ENCODE results near the gene AIG1.

Gene AIG1

DNA sequence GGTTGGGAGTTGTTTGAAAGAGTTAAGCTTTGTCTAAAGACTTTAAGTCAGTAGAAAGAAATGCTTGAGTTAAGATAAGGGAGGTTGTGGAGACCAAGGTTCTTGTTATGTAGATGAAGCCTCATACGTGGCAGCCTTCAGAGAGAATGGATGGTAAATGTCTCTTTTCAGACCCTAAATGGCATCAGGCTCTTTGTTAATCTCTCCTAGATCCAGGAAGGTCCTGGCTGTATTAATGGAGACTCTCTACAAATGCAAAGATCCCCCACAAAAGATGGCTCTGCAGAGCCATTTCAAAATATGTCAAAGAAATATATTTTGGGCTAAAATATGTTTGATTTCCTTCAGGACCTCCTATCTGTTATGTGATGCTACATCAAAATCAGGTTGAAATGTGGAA is 228.2 kb downstream of the AIG1 start:
- no peak overlapping the region for H3K27ac ChIP-seq (ENCODE audit: insufficient read depth in 1 of 2, low read depth in 1 of 2, low read length in 2 of 2, poor library complexity in 1 of 2, severe bottlenecking in 2 of 2)
- H3K9me3 ChIP-seq (ENCODE audit: control extremely low read depth in 1 of 5, control insufficient read depth in 4 of 5, insufficient read depth in 2 of 5, low read depth in 1 of 5, low read length in 4 of 5): no peaks in the 10 kb centered on the region
- POLR2A ChIA-PET: no interaction called here
- no peaks in the 10 kb centered on the region for H3K4me1 ChIP-seq (ENCODE audit: control extremely low read depth in 1 of 4, control insufficient read depth in 4 of 4, insufficient read depth in 4 of 4, low read length in 3 of 4)
- WGBS (ENCODE audit: insufficient coverage): no CpG with 5 or more reads among the region's 1 CpG
- DNase-seq: no peak
- H3K4me3 ChIP-seq (ENCODE audit: control insufficient read depth in 1 of 7, extremely low read depth in 1 of 7, insufficient read depth in 4 of 7, low read depth in 2 of 7, low read length in 6 of 7): no peak overlapping the region
- no peaks in the 10 kb centered on the region for H3K36me3 ChIP-seq (ENCODE audit: control insufficient read depth in 4 of 4, insufficient read depth in 4 of 4, low read length in 3 of 4)
- H3K27me3 ChIP-seq (replicated peaks in 2 of 5; ENCODE audit: control insufficient read depth in 4 of 5, insufficient read depth in 5 of 5, low read length in 4 of 5): no peaks in the 10 kb centered on the region
- CTCF ChIA-PET: no interaction called here

DNA sequence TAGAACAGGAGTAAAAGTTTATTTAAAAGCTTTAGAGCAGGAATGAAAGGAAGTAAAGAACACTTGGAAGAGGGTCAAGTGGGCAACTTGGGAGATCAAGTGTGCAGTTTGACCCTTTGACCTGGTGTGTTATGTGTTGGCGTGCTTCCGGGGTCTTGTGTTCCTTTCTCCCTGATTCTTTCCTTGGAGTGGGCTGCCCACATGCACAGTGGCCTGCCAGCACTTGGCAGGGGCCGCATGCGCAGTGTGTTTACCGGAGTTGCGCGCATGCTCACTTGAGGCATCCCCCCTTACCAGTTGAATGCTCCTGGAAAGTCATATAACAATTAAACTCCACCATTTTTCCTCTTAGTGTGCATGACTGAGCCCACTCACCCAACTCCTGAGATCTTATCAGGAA is 229.5 kb downstream of the AIG1 start:
- CTCF ChIA-PET: interaction anchor here (0.9 kb wide), 1 partner anchor 15 kb away, joined by 5 read pairs; no protein-coding TSS in a partner anchor
- WGBS (ENCODE audit: insufficient coverage): 98% methylated on average over 7 of the region's 7 CpGs

GRCh38 chr6:143293523-143293922 is 232.8 kb downstream of the AIG1 start:
- Histone ChIP-seq H3K9me3 (ENCODE audit: control extremely low read depth in 1 of 5, control insufficient read depth in 4 of 5, insufficient read depth in 2 of 5, low read depth in 1 of 5, low read length in 4 of 5) (no peaks in the 10 kb centered on the region), H3K4me3 (ENCODE audit: control insufficient read depth in 1 of 7, extremely low read depth in 1 of 7, insufficient read depth in 4 of 7, low read depth in 2 of 7, low read length in 6 of 7) (no peak overlapping the region), H3K4me1 (ENCODE audit: control extremely low read depth in 1 of 4, control insufficient read depth in 4 of 4, insufficient read depth in 4 of 4, low read length in 3 of 4) (no peaks in the 10 kb centered on the region), H3K27ac (ENCODE audit: insufficient read depth in 1 of 2, low read depth in 1 of 2, low read length in 2 of 2, poor library complexity in 1 of 2, severe bottlenecking in 2 of 2) (no peak overlapping the region), H3K27me3 (replicated peaks in 2 of 5; ENCODE audit: control insufficient read depth in 4 of 5, insufficient read depth in 5 of 5, low read length in 4 of 5) (no peaks in the 10 kb centered on the region), H3K36me3 (ENCODE audit: control insufficient read depth in 4 of 4, insufficient read depth in 4 of 4, low read length in 3 of 4) (no peaks in the 10 kb centered on the region)
- ChIA-PET POLR2A (no interaction called here), CTCF (no interaction called here)
- DNase-seq: no peak

More for the DNA sequence above, 229.5 kb downstream of the AIG1 start:
- no peaks in the 10 kb centered on the region for H3K9me3 ChIP-seq (ENCODE audit: control extremely low read depth in 1 of 5, control insufficient read depth in 4 of 5, insufficient read depth in 2 of 5, low read depth in 1 of 5, low read length in 4 of 5)
- no peaks in the 10 kb centered on the region for H3K27me3 ChIP-seq (replicated peaks in 2 of 5; ENCODE audit: control insufficient read depth in 4 of 5, insufficient read depth in 5 of 5, low read length in 4 of 5)
- no peak for DNase-seq
- H3K4me3 ChIP-seq (ENCODE audit: control insufficient read depth in 1 of 7, extremely low read depth in 1 of 7, insufficient read depth in 4 of 7, low read depth in 2 of 7, low read length in 6 of 7): no peak overlapping the region
- H3K4me1 ChIP-seq (ENCODE audit: control extremely low read depth in 1 of 4, control insufficient read depth in 4 of 4, insufficient read depth in 4 of 4, low read length in 3 of 4): no peaks in the 10 kb centered on the region
- POLR2A ChIA-PET: no interaction called here
- no peaks in the 10 kb centered on the region for H3K36me3 ChIP-seq (ENCODE audit: control insufficient read depth in 4 of 4, insufficient read depth in 4 of 4, low read length in 3 of 4)
- H3K27ac ChIP-seq (ENCODE audit: insufficient read depth in 1 of 2, low read depth in 1 of 2, low read length in 2 of 2, poor library complexity in 1 of 2, severe bottlenecking in 2 of 2): no peak overlapping the region

DNA sequence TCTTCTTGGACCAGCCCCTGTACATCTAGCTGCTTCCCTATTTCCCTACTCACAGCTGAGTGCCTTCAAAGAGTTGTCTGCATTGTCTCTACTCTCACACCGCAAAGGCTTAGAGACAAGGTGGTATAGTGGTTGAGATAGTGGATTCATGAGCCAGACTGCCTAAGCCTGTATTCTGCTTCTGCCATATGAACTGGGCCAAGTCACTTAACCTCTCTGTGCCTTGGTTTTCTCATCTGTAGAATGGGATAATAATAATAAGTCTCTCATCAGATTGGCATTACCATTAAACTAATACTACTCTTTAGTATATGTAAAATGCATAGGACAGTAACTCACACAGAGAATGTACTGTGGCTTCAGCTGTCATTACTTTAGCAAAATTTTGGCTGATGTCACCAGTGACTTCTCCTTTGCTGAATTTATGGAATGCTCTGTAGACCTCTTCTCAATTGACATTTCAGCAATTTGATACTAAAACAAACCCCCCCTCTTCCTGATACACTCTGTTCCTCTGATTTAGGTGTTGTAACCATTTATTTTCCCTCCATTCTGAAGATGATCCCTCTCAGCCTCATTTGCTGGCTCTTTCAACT is 233.7 kb downstream of the AIG1 start:
- Histone ChIP-seq H3K36me3 (ENCODE audit: control insufficient read depth in 4 of 4, insufficient read depth in 4 of 4, low read length in 3 of 4) (no peaks in the 10 kb centered on the region), H3K4me1 (ENCODE audit: control extremely low read depth in 1 of 4, control insufficient read depth in 4 of 4, insufficient read depth in 4 of 4, low read length in 3 of 4) (no peaks in the 10 kb centered on the region), H3K27me3 (replicated peaks in 2 of 5; ENCODE audit: control insufficient read depth in 4 of 5, insufficient read depth in 5 of 5, low read length in 4 of 5) (no peaks in the 10 kb centered on the region), H3K4me3 (ENCODE audit: control insufficient read depth in 1 of 7, extremely low read depth in 1 of 7, insufficient read depth in 4 of 7, low read depth in 2 of 7, low read length in 6 of 7) (no peak overlapping the region), H3K9me3 (ENCODE audit: control extremely low read depth in 1 of 5, control insufficient read depth in 4 of 5, insufficient read depth in 2 of 5, low read depth in 1 of 5, low read length in 4 of 5) (no peaks in the 10 kb centered on the region), H3K27ac (ENCODE audit: insufficient read depth in 1 of 2, low read depth in 1 of 2, low read length in 2 of 2, poor library complexity in 1 of 2, severe bottlenecking in 2 of 2) (no peak overlapping the region)
- DNase-seq: no peak
- ChIA-PET POLR2A (no interaction called here), CTCF (no interaction called here)
- no CpG with 5 or more reads among the region's 1 CpG for WGBS (ENCODE audit: insufficient coverage)

- no peak overlapping the region for H3K4me3 ChIP-seq (ENCODE audit: control insufficient read depth in 1 of 7, extremely low read depth in 1 of 7, insufficient read depth in 4 of 7, low read depth in 2 of 7, low read length in 6 of 7)
- 100% methylated on average over 2 of the region's 3 CpGs for WGBS (ENCODE audit: insufficient coverage)
- H3K36me3 ChIP-seq (ENCODE audit: control insufficient read depth in 4 of 4, insufficient read depth in 4 of 4, low read length in 3 of 4): no peaks in the 10 kb centered on the region
- no peaks in the 10 kb centered on the region for H3K27me3 ChIP-seq (replicated peaks in 2 of 5; ENCODE audit: control insufficient read depth in 4 of 5, insufficient read depth in 5 of 5, low read length in 4 of 5)
- ChIA-PET CTCF (no interaction called here), POLR2A (no interaction called here)
- no peak overlapping the region for H3K27ac ChIP-seq (ENCODE audit: insufficient read depth in 1 of 2, low read depth in 1 of 2, low read length in 2 of 2, poor library complexity in 1 of 2, severe bottlenecking in 2 of 2)
- H3K9me3 ChIP-seq (ENCODE audit: control extremely low read depth in 1 of 5, control insufficient read depth in 4 of 5, insufficient read depth in 2 of 5, low read depth in 1 of 5, low read length in 4 of 5): no peaks in the 10 kb centered on the region
- DNase-seq: no peak
- no peaks in the 10 kb centered on the region for H3K4me1 ChIP-seq (ENCODE audit: control extremely low read depth in 1 of 4, control insufficient read depth in 4 of 4, insufficient read depth in 4 of 4, low read length in 3 of 4)
Observed at GRCh38 chr6:143295932-143296331, 235.2 kb downstream of the AIG1 start.

- ChIA-PET POLR2A (no interaction called here), CTCF (interaction anchor here (0.7 kb wide), 1 partner anchor 171 kb away, joined by 3 read pairs; no protein-coding TSS in a partner anchor)
- H3K4me1 ChIP-seq (ENCODE audit: control extremely low read depth in 1 of 4, control insufficient read depth in 4 of 4, insufficient read depth in 4 of 4, low read length in 3 of 4): no peaks in the 10 kb centered on the region
- no peaks in the 10 kb centered on the region for H3K9me3 ChIP-seq (ENCODE audit: control extremely low read depth in 1 of 5, control insufficient read depth in 4 of 5, insufficient read depth in 2 of 5, low read depth in 1 of 5, low read length in 4 of 5)
- no peaks in the 10 kb centered on the region for H3K27me3 ChIP-seq (replicated peaks in 2 of 5; ENCODE audit: control insufficient read depth in 4 of 5, insufficient read depth in 5 of 5, low read length in 4 of 5)
- DNase-seq: no peak
- no peaks in the 10 kb centered on the region for H3K36me3 ChIP-seq (ENCODE audit: control insufficient read depth in 4 of 4, insufficient read depth in 4 of 4, low read length in 3 of 4)
- no peak overlapping the region for H3K4me3 ChIP-seq (ENCODE audit: control insufficient read depth in 1 of 7, extremely low read depth in 1 of 7, insufficient read depth in 4 of 7, low read depth in 2 of 7, low read length in 6 of 7)
- no peak overlapping the region for H3K27ac ChIP-seq (ENCODE audit: insufficient read depth in 1 of 2, low read depth in 1 of 2, low read length in 2 of 2, poor library complexity in 1 of 2, severe bottlenecking in 2 of 2)
- 100% methylated on average over 1 of the region's 1 CpG for WGBS (ENCODE audit: insufficient coverage)
Observed at GRCh38 chr6:143298071-143298470, 237.4 kb downstream of the AIG1 start.

DNA sequence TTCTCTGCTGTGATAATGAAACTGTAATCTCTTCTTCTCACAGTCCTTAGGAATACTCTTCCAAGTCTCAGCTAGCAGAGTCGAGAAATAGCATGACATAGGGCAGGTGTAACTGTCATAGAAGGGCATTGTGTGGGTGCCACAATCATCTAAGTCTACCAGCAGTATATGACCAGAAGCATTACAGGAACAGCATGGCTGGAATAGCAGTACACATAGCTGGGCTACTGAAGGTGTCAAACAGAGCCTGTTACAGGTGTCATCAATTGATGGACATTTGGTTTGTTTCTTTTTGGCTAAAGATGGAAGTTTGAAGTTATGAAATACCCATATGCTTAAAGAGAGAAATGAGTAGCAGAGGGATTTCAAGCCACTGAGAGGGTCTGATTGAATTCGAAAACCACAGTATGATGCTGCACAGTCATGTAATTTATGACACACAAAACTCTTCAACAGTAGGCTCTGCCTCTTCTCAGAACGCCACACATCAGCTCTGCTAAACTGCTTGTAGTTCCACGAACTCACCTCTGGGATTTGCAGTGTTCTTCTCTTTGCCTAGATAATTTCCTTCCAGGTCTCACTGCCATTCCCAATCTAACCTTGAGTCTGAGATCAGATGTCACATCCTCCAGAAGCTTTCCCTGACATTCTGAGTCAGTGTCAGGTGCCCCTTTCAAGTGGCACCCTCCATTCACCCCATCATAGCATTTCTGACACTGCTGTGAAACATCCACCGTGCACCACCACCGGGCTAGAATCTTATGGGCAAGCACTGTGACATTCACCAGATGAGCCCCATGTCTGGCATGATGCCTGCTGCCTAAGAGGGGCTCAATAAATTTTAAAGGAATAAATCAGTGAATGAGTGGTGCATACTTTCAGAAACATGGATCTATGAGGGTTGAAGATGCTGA is 238.8 kb downstream of the AIG1 start:
- WGBS (ENCODE audit: insufficient coverage): 85% methylated on average over 4 of the region's 6 CpGs
- no peaks in the 10 kb centered on the region for H3K9me3 ChIP-seq (ENCODE audit: control extremely low read depth in 1 of 5, control insufficient read depth in 4 of 5, insufficient read depth in 2 of 5, low read depth in 1 of 5, low read length in 4 of 5)
- H3K36me3 ChIP-seq (ENCODE audit: control insufficient read depth in 4 of 4, insufficient read depth in 4 of 4, low read length in 3 of 4): no peaks in the 10 kb centered on the region
- H3K27me3 ChIP-seq (replicated peaks in 2 of 5; ENCODE audit: control insufficient read depth in 4 of 5, insufficient read depth in 5 of 5, low read length in 4 of 5): no peaks in the 10 kb centered on the region
- CTCF ChIA-PET: interaction anchor here (1.2 kb wide), 1 partner anchor 825 kb away, joined by 3 read pairs; no protein-coding TSS in a partner anchor
- H3K4me1 ChIP-seq (ENCODE audit: control extremely low read depth in 1 of 4, control insufficient read depth in 4 of 4, insufficient read depth in 4 of 4, low read length in 3 of 4): no peaks in the 10 kb centered on the region
- POLR2A ChIA-PET: interaction anchor here (0.5 kb wide), 1 partner anchor 683 kb away, joined by 8 read pairs; no protein-coding TSS in a partner anchor
- H3K4me3 ChIP-seq (ENCODE audit: control insufficient read depth in 1 of 7, extremely low read depth in 1 of 7, insufficient read depth in 4 of 7, low read depth in 2 of 7, low read length in 6 of 7): no peak overlapping the region
- H3K27ac ChIP-seq (ENCODE audit: insufficient read depth in 1 of 2, low read depth in 1 of 2, low read length in 2 of 2, poor library complexity in 1 of 2, severe bottlenecking in 2 of 2): no peak overlapping the region
- DNase-seq: no peak

Measured in common myeloid progenitor, CD34-positive (primary cell).